ENCODE data around the gene ZP4. TPM values are rescaled to one million over a fixed set of nuclear protein-coding genes. Genes with fewer than 3 reads are reported as not detected.

The ZP4 gene
- total and polyA plus RNA-seq, 2 of the 13 experiments (the other 11 are each of a cell fraction or from before 2014, with no cell fraction given) = not detected

- TF ChIP-seq, protein P1, sequence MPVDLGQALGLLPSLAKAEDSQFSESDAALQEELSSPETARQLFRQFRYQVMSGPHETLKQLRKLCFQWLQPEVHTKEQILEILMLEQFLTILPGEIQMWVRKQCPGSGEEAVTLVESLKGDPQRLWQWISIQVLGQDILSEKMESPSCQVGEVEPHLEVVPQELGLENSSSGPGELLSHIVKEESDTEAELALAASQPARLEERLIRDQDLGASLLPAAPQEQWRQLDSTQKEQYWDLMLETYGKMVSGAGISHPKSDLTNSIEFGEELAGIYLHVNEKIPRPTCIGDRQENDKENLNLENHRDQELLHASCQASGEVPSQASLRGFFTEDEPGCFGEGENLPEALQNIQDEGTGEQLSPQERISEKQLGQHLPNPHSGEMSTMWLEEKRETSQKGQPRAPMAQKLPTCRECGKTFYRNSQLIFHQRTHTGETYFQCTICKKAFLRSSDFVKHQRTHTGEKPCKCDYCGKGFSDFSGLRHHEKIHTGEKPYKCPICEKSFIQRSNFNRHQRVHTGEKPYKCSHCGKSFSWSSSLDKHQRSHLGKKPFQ (CRISPR knock-in tag; IDR thresholded peaks at IDR 0.05; ENCODE audit: insufficient replicate concordance) = peak; percentile 32
- no peak for TF ChIP-seq NFE2L2 (IDR thresholded peaks at IDR 0.05; ENCODE audit: low read length)
- peak; percentile 38; the same call in 1 of the 2 replicates for TF ChIP-seq ZBTB38 (CRISPR knock-in tag; IDR thresholded peaks at IDR 0.05)
- TF ChIP-seq ZNF503 (CRISPR knock-in tag; IDR thresholded peaks at IDR 0.05) = 0 out of 2 replicates have a peak, but pooled peaks have one; percentile 58
- TF ChIP-seq, protein P2, sequence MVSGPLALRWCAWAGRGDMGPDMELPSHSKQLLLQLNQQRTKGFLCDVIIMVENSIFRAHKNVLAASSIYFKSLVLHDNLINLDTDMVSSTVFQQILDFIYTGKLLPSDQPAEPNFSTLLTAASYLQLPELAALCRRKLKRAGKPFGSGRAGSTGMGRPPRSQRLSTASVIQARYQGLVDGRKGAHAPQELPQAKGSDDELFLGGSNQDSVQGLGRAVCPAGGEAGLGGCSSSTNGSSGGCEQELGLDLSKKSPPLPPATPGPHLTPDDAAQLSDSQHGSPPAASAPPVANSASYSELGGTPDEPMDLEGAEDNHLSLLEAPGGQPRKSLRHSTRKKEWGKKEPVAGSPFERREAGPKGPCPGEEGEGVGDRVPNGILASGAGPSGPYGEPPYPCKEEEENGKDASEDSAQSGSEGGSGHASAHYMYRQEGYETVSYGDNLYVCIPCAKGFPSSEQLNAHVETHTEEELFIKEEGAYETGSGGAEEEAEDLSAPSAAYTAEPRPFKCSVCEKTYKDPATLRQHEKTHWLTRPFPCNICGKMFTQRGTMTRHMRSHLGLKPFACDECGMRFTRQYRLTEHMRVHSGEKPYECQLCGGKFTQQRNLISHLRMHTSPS (CRISPR knock-in tag; IDR thresholded peaks at IDR 0.05; ENCODE audit: low read depth) = no peak
- TF ChIP-seq DPF2 (CRISPR knock-in tag; IDR thresholded peaks at IDR 0.05; ENCODE audit: borderline replicate concordance, low read depth) = no peak
- peak; percentile 84; the same call in 1 of the 2 replicates for TF ChIP-seq RFXAP (CRISPR knock-in tag; IDR thresholded peaks at IDR 0.05; ENCODE audit: borderline replicate concordance)
- no peak for TF ChIP-seq ZSCAN30 (CRISPR knock-in tag; IDR thresholded peaks at IDR 0.05)
- peak; percentile 17; the same call in 1 of the 2 replicates for TF ChIP-seq NFYC (CRISPR knock-in tag; IDR thresholded peaks at IDR 0.05)
- no peak for TF ChIP-seq ZNF256 (CRISPR knock-in tag; conservative IDR thresholded peaks at IDR 0.05)
- no peak for TF ChIP-seq TCF7L2 (IDR thresholded peaks at IDR 0.05; ENCODE audit: low read depth, low read length)
- TF ChIP-seq FOSL2 (CRISPR knock-in tag; IDR thresholded peaks at IDR 0.05) = peak; percentile 53; the same call in 1 of the 2 replicates
- TF ChIP-seq SATB2 (CRISPR knock-in tag; IDR thresholded peaks at IDR 0.05) = no peak
- TF ChIP-seq HMG20A (CRISPR knock-in tag; IDR thresholded peaks at IDR 0.05; ENCODE audit: borderline replicate concordance) = peak; percentile 61; the same call in 1 of the 2 replicates
- TF ChIP-seq ZNF564 (CRISPR knock-in tag; IDR thresholded peaks at IDR 0.05) = no peak
- TF ChIP-seq ZNF142 (CRISPR knock-in tag; IDR thresholded peaks at IDR 0.05) = no peak
These were observed 26.1 kb downstream of the ZP4 start (continued) for GRCh38 chr1:237864338-237865244.

Data from HepG2 (cell line).